ENCODE data around the gene CCDC192. TPM values are rescaled to one million over a fixed set of nuclear protein-coding genes. Genes with fewer than 3 reads are reported as not detected.

CCDC192 gene
- total RNA-seq, 2 experiments from 2014 or later, result not detected

DNA sequence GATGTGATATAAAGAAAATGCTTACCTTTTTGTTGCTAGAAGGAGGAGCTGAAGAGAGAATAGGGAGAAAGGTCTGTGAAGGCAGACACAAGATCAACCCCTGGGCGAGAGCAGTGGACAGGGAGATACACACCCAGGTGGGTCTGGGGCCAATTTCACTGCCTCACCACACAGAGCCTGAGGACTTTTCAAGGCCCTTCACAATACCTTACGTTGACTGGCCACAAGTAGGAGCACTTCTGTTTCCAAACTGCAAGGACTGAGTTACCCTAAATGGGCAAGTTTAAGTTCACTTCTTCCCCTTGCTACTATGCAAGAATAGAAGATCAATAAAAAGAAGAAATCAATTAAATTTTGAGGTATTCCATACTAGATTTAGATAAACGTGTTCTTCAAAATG, 205.9 kb downstream of the CCDC192 start:
- no peaks in the 10 kb centered on the region for H3K9me3 Mint-ChIP-seq (ENCODE audit: low read depth)
- H3K4me3 Mint-ChIP-seq, result no peak overlapping the region
- H3K27ac Mint-ChIP-seq, result no peak overlapping the region
- DNase-seq, result peak; percentile 44
- no peak for ATAC-seq
- CTCF ChIA-PET, result interaction anchor here (0.9 to 1.5 kb wide), 3 partner anchors 10 to 298 kb away, joined by 3 to 4 read pairs (median 3); no protein-coding TSS in a partner anchor
- H3K4me1 Mint-ChIP-seq, result peaks cover 9% of the 10 kb centered on the region
- H3K36me3 Mint-ChIP-seq, result no peaks in the 10 kb centered on the region
- H3K27me3 Mint-ChIP-seq, result peaks cover 3% of the 10 kb centered on the region

DNA sequence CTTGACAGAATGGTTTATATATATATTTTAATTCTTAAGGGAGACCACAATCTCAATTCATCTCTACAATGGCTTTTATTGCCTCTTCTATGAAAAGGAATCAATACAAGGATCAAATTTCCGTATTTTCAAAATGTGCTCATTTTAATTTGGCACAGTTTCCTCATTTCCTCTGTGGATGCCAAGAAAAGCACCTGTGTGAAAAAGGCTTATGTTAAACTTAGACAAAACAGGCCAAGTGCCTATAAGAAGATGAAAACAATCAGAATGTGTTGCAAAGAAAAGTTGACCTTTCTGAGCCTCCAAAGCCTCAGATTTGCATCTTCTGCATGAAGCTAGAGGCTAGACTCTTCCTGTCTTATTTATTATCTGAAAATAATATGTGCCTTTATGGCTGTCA, 206.6 kb downstream of the CCDC192 start:
- Mint-ChIP-seq H3K36me3 (no peaks in the 10 kb centered on the region), H3K4me1 (peaks cover 9% of the 10 kb centered on the region), H3K27ac (no peak overlapping the region), H3K27me3 (peaks cover under 1% of the 10 kb centered on the region), H3K9me3 (ENCODE audit: low read depth) (no peaks in the 10 kb centered on the region), H3K4me3 (no peak overlapping the region)
- ATAC-seq (no peak), DNase-seq (no peak)
- CTCF ChIA-PET, result interaction anchor here (1.0 to 1.5 kb wide), 2 partner anchors 11 to 297 kb away, joined by 3 to 4 read pairs; no protein-coding TSS in a partner anchor

DNA sequence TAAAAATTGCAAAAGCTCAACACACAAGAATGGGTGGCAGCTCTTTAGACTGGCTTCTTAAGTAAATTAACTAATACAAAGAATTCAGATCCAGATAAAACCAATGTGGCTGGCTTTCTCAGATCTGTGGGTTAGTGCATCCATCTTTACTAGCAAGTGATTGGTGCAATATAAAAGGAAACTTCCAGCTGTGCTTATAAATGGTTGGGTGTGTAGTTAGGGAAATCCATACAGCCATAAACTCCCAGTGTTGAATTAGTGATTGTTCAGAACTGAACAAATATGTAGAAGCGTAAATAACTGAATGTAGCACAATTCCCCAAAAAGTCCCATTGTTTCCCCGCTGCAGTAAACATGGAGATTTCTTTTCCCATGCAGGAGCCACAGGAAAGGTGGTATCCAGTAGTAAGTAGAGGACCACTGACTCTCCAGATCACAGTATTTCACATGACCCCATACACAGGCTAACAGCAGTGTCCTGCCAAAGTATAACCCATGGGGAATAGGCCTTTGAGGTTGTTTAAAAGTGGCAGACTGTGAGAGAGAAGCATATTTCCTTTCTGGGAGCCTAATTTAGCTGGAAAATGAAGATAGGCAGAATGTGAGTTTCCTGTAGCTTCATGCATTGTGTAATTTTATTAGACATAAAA, 207.2 kb downstream of the CCDC192 start:
- Mint-ChIP-seq H3K27ac (no peak overlapping the region), H3K4me3 (no peak overlapping the region), H3K4me1 (peaks cover 9% of the 10 kb centered on the region), H3K27me3 (no peaks in the 10 kb centered on the region), H3K36me3 (no peaks in the 10 kb centered on the region), H3K9me3 (ENCODE audit: low read depth) (no peaks in the 10 kb centered on the region)
- CTCF ChIA-PET, result interaction anchor here (1.0 to 1.5 kb wide), 2 partner anchors 12 to 296 kb away, joined by 3 to 4 read pairs; no protein-coding TSS in a partner anchor
- DNase-seq (no peak), ATAC-seq (no peak)

DNA sequence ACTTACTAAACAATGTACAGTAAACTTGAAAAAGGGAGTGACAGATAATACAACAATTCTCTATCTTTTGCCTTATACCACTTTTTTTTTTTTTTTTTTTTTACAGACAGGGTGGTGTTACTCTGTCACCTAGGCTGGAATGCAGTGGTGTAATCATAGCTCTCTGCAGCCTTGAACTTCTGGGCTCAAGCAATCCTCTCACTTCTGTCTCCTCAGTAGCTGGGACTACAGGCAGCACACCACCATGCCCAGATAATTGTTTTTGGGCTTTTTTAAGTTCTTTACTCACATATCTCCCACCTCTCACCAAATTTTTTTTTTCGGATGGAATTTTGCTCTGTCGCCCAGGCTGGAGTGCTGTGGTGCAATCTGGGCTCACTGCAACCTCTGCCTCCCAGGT, 208.4 kb downstream of the CCDC192 start:
- CTCF ChIA-PET, result no interaction called here
- ATAC-seq (no peak), DNase-seq (no peak)
- Mint-ChIP-seq H3K27ac (no peak overlapping the region), H3K27me3 (no peaks in the 10 kb centered on the region), H3K4me3 (no peak overlapping the region), H3K36me3 (no peaks in the 10 kb centered on the region), H3K4me1 (peaks cover 4% of the 10 kb centered on the region), H3K9me3 (ENCODE audit: low read depth) (no peaks in the 10 kb centered on the region)

DNA sequence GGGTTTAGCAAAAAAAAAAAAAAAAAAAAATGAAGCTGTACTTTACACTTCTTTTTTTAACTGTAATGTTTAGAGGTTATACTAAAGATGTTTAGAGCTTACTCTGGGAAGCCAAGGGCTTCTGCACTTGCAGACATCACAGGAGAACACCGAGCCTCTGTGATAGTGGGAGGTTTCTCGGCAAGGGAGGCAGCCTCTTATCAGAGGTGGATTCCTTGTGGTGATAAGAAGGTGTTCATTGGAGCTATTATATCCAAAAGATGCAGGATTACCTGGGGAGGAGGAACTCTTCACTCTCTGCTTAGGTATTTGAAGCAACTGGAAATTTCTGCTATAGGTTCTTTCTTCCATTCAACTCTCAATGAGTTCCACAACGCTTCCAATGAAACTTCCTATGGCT, 209.2 kb downstream of the CCDC192 start:
- Mint-ChIP-seq H3K9me3 (ENCODE audit: low read depth) (no peaks in the 10 kb centered on the region), H3K27ac (no peak overlapping the region), H3K4me1 (peaks cover 7% of the 10 kb centered on the region), H3K36me3 (no peaks in the 10 kb centered on the region), H3K4me3 (no peak overlapping the region), H3K27me3 (no peaks in the 10 kb centered on the region)
- no peak for DNase-seq
- ATAC-seq, result no peak
- CTCF ChIA-PET, result no interaction called here

DNA sequence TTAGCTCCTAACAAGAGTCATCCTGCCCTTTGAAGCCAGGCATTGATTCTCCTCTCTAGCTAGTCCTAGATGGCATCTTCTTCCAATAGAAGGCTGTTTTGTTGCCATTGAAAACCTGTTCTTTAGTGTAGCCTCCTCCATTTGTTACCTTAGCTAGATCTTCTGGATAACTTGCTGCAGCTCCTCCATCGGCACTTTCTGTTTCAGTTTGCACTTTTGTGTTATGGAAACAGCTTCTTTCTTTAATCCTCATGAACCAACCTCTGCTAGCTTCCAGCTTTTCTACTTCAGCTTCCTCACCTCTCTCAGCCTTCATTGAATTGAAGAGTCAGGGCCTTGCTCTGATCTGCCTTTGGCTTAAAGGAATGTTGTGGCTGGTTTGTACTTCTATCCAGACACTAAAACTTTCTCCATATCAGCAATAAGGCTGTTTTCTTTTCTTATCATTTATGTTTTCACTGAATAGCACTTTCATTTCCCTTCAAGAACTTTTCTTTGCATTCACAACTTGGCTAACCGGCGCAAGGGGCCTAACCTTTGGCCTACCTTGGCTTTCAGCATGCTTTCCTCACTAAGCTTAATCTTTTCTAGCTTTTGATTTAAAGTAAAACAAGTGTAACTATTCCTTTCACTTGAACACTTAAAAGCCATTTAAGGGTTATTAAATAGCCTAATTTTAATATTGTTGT, 213.8 kb downstream of the CCDC192 start:
- Mint-ChIP-seq H3K27ac (peak overlapping the region; percentile 78), H3K27me3 (no peaks in the 10 kb centered on the region), H3K4me3 (peak overlapping the region; percentile 41), H3K36me3 (no peaks in the 10 kb centered on the region), H3K9me3 (ENCODE audit: low read depth) (no peaks in the 10 kb centered on the region), H3K4me1 (peaks cover 9% of the 10 kb centered on the region)
- DNase-seq (no peak), ATAC-seq (peak; percentile 39)
- CTCF ChIA-PET, result interaction anchor here (0.7 to 1.4 kb wide), 2 partner anchors 8 to 9 kb away, joined by 3 to 4 read pairs; no protein-coding TSS in a partner anchor

DNA sequence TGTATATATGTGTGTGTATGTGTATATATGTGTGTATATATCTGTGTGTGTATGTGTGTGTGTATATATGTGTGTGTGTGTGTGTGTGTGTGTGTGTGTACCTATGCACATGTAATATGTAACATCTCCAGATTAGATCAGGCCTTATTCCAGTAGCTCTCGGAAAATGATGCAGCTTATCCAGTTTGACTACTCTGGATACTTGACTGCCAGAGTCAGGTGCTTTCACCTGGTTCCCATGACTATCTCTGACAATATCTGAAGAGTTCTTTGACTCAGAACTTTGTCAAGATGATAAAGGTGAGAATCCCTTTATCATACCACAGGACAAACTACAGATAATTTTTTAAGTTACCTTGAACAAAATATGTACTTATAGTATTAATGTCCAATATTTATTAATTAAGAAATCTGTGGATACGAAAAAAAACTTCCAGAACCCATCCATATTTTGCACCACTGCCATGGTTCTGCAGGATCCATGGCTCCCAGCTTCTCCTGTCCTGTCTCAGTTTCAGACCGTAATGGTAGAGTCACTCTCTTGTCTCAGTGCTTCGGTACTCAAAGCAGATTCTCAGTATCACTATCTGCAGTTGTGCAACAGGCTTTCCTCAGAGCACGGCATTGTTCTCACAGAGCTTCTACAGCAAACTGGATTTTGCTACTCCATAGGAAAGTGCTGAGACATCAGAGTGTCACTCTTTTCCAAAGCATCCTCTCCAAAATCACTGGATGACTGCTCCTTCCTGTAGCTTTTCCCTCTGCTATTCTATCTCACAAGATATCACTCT, 216.0 kb downstream of the CCDC192 start:
- H3K36me3 Mint-ChIP-seq, result no peaks in the 10 kb centered on the region

DNA sequence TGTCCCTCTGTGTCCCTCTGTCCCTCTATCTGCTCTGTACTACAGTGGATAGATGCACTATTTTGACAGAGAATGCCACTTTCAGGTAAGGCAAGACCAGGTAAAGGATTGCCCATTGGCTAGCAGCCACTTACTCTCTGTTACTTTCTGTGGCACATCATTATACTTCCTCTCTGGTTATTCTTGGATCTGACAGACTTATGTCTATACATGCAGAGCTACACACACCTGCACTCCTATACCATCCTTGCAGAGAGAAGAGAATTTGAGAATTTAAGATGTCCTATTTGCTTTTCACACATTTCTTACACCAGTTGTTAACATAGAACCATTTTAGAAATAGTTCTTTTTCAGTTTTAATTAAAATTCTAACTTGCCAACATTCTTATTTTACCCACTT, 216.6 kb downstream of the CCDC192 start:
- no peak for DNase-seq
- no peak overlapping the region for H3K4me3 Mint-ChIP-seq
- H3K9me3 Mint-ChIP-seq (ENCODE audit: low read depth), result no peaks in the 10 kb centered on the region
- no peak overlapping the region for H3K27ac Mint-ChIP-seq
- peaks cover 9% of the 10 kb centered on the region for H3K4me1 Mint-ChIP-seq
- H3K36me3 Mint-ChIP-seq, result no peaks in the 10 kb centered on the region
- H3K27me3 Mint-ChIP-seq, result no peaks in the 10 kb centered on the region
- no peak for ATAC-seq
- CTCF ChIA-PET, result no interaction called here

More for the DNA sequence above, 216.0 kb downstream of the CCDC192 start:
- DNase-seq (no peak), ATAC-seq (no peak)
- H3K9me3 Mint-ChIP-seq (ENCODE audit: low read depth), result no peaks in the 10 kb centered on the region
- H3K4me1 Mint-ChIP-seq, result peaks cover 9% of the 10 kb centered on the region
- no peak overlapping the region for H3K4me3 Mint-ChIP-seq
- CTCF ChIA-PET, result no interaction called here
- no peak overlapping the region for H3K27ac Mint-ChIP-seq
- H3K27me3 Mint-ChIP-seq, result no peaks in the 10 kb centered on the region

DNA sequence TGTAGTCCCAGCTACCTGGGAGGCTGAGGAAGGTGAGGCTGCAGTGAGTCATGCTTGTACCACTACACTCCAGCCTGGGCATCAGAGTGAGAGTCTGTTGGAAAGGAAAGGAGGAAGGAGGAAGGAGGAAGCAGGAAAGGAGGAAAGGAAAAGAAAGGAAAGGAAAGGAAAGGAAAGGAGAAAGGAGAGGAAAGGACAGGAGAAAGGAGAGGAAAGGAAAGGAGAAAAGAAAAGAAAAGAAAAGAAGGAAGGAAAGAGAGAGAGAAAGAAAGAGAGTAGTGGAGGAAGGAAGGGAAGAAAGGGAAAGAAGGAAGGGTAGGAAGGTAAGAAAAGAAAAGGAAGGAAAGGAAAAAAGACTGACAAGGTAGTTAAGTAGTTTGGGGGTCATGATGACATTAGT, 217.7 kb downstream of the CCDC192 start:
- H3K4me1 Mint-ChIP-seq, result peaks cover 9% of the 10 kb centered on the region
- no peak overlapping the region for H3K4me3 Mint-ChIP-seq
- DNase-seq, result no peak
- no peak for ATAC-seq
- H3K9me3 Mint-ChIP-seq (ENCODE audit: low read depth), result no peaks in the 10 kb centered on the region
- CTCF ChIA-PET, result no interaction called here
- H3K27ac Mint-ChIP-seq, result no peak overlapping the region
- H3K36me3 Mint-ChIP-seq, result no peaks in the 10 kb centered on the region
- no peaks in the 10 kb centered on the region for H3K27me3 Mint-ChIP-seq

DNA sequence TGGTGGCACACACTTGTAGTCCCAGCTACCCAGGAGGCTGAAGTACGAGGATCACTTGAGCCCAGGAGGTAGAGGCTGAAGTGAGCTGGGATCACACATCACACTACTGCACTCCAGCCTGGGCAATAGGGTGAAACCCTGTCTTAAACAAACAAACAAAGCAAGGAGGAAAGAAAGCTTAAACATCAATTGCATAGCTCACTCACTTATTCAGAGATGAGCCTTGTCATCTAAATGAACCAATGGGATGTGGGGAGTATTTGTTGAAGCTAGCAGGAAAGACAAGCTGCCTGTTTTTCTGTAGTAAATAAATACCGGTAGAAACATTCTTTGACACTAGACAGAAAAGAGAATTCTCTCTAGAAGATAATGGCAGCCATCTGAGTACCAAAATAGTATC, 219.4 kb downstream of the CCDC192 start:
- H3K27me3 Mint-ChIP-seq, result peaks cover 3% of the 10 kb centered on the region
- DNase-seq (no peak), ATAC-seq (no peak)
- no peak overlapping the region for H3K27ac Mint-ChIP-seq
- peaks cover 2% of the 10 kb centered on the region for H3K4me1 Mint-ChIP-seq
- no peak overlapping the region for H3K4me3 Mint-ChIP-seq
- CTCF ChIA-PET, result no interaction called here
- H3K36me3 Mint-ChIP-seq, result no peaks in the 10 kb centered on the region
- no peaks in the 10 kb centered on the region for H3K9me3 Mint-ChIP-seq (ENCODE audit: low read depth)

DNA sequence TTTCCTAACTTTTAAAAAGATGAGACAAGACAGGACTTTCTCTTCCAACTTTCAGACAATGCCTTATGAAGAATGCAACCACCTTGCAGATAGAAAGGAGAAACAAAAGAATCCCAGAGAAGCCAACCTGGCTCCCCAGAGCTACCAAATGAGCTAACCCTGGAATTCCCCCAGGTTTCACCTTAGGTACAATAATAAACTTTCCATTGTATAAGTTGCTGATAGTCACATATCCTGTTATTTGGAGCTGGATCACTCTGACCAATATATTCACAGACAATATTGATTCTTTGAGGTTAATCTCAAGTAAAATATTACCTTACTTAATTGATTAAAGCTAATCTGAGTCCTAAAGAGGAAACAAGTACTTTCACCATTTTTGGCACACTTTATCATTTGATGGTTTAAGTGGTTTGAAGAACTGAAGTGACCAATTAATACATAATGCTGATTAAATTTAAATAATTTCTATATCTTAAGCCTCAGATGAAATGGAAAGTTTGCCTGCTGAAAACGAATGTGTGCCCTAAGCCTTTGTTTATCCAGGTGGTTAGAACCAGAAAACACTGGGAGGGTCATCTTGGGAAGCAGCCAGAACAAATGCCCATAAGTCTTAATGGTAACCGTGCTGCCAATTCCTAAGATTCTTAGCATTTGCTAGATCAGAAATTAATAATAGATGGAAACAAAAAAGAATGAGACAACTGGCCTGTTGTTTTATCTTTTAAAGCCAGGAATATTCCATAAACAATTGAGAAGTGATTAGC, 220.8 kb downstream of the CCDC192 start:
- DNase-seq, result no peak
- no peaks in the 10 kb centered on the region for H3K9me3 Mint-ChIP-seq (ENCODE audit: low read depth)
- CTCF ChIA-PET, result interaction anchor here (1.2 kb wide), 1 partner anchor 79 kb away, joined by 3 read pairs; no protein-coding TSS in a partner anchor
- H3K27me3 Mint-ChIP-seq, result peaks cover 3% of the 10 kb centered on the region
- ATAC-seq, result no peak
- no peaks in the 10 kb centered on the region for H3K36me3 Mint-ChIP-seq
- H3K4me1 Mint-ChIP-seq, result no peaks in the 10 kb centered on the region
- H3K4me3 Mint-ChIP-seq, result no peak overlapping the region
- H3K27ac Mint-ChIP-seq, result no peak overlapping the region

DNA sequence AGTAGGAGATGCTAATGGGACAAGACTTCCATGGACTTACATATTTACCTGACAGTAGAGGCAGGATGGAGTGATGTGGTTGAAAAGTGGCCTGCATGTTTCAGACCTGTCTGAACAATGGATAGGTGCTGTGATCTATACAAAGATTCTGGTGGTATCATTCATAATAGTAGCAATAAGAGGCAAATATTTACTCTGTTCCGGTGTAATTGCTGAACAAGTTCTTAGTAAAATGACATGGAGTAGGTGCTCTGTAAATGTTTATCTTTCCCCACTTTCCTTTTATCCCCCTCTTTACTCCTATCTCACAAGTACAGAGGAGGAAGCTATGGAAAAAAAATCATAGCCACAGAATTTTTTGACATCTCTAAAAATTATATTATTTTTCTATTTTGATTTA, 221.4 kb downstream of the CCDC192 start:
- H3K27ac Mint-ChIP-seq, result no peak overlapping the region
- H3K9me3 Mint-ChIP-seq (ENCODE audit: low read depth), result no peaks in the 10 kb centered on the region
- H3K4me1 Mint-ChIP-seq, result no peaks in the 10 kb centered on the region
- CTCF ChIA-PET, result no interaction called here
- H3K27me3 Mint-ChIP-seq, result peaks cover 3% of the 10 kb centered on the region
- DNase-seq (no peak), ATAC-seq (no peak)
- H3K4me3 Mint-ChIP-seq, result no peak overlapping the region
- H3K36me3 Mint-ChIP-seq, result no peaks in the 10 kb centered on the region

DNA sequence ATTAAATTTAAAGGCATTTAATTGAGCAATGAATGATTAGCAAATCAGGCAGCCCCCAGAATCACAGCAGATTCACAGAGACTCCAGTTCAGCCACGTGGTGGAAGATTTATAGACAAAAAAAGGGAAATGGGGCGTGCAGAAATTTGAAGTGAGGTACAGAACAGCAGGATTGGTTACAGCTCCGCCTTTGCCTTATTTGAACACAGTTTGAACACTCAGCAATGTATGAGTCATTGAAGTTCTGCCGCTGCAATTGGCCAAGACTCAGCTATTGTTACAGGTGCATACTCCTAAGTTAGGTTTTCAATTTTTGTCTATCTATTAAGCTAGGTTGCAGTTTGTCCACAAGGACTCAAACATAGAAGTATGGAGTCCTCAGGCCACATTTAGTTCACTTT, 222.7 kb downstream of the CCDC192 start:
- CTCF ChIA-PET, result interaction anchor here (1.2 kb wide), 1 partner anchor 9 kb away, joined by 3 read pairs; no protein-coding TSS in a partner anchor
- no peaks in the 10 kb centered on the region for H3K4me1 Mint-ChIP-seq
- no peak overlapping the region for H3K4me3 Mint-ChIP-seq
- H3K27me3 Mint-ChIP-seq, result peaks cover 3% of the 10 kb centered on the region
- DNase-seq (no peak), ATAC-seq (no peak)
- no peaks in the 10 kb centered on the region for H3K36me3 Mint-ChIP-seq
- no peaks in the 10 kb centered on the region for H3K9me3 Mint-ChIP-seq (ENCODE audit: low read depth)
- H3K27ac Mint-ChIP-seq, result no peak overlapping the region

All from activated CD8-positive, alpha-beta memory T cell treated with anti-CD3 and anti-CD28 coated beads, Interleukin-2, amount 10 ng/mL, durations not matched to agents 7 days and 5 days (primary cell).